HG03025 (cell line): ENCODE data around the gene IGSF21.

Experiments used
- ATAC-seq: cut with Tn5 transposase; IDR thresholded peaks from one replicate; pipeline ENCODE4 v1.9.1; 2021; ENCODE audit warnings: mild to moderate bottlenecking, moderate library complexity; ENCODE audit not compliant: unreplicated experiment, low FRiP score

The IGSF21 gene

GRCh38 chr1:18170444-18170843, 62.8 kb downstream of the IGSF21 start:
- ATAC-seq = no peak

- no peak for ATAC-seq
Observed at GRCh38 chr1:18174037-18174436, 66.4 kb downstream of the IGSF21 start.

DNA sequence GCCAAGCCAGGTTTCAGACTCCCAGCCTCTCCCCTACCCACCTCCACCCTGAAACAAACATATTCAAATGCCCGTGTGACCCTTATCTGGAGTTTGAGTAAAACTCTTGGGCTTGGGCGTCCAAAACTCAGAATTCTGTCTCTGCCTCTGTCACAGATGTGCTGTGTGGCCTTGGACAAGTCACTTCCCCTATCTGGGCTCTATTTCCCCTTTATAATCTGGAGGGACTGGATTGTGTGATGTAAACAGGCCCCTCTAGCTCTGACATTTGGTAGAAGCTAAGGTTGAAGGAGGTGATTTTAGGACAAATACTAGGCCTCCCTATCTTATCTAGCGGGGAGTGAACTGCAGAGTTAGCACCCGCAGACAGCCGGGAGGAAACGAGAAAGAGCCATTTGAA, 67.5 kb downstream of the IGSF21 start:
- ATAC-seq = no peak

DNA sequence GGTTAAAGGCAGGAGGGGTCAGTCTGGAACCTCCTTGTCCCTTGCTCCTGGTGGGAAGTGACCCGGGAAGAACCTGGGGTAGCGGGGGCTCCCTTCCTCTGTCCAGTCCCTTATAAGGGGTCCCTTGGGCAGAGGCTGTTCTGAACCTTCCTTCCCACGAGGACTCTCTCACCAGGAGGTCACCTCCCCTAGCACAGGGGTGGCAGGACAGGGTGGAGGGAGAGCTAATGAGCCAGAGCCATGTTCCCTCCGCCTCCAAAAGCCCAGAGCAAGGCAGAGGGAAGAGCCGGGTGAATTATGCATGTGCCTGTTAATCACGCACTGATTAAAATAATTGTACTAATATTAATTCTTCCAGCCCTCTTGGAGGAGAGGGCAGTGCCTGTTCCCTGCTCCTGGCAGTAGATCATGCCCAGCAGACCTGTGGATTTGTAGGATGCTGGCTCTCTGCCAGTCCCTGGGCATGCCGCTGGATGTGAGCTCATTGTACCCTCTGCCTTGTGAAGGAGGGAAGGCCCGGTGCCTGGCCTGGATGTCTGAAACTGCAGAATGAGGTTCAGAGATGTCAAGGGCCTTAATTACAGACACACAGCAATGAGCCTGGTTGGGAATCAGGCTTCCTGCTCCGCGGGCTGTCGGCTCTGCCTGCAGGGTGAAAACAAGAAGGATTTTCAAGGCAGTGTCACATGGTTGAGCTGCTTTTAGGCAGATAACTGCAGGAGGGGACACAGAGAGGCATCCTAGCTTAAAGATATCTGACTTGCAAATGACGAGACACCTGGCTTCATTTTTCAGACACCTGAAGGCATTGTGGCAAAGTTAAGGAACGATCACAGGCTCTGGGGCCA, 68.2 kb downstream of the IGSF21 start:
- no peak for ATAC-seq

GRCh38 chr1:18176619-18177018, 69.0 kb downstream of the IGSF21 start:
- ATAC-seq = no peak

DNA sequence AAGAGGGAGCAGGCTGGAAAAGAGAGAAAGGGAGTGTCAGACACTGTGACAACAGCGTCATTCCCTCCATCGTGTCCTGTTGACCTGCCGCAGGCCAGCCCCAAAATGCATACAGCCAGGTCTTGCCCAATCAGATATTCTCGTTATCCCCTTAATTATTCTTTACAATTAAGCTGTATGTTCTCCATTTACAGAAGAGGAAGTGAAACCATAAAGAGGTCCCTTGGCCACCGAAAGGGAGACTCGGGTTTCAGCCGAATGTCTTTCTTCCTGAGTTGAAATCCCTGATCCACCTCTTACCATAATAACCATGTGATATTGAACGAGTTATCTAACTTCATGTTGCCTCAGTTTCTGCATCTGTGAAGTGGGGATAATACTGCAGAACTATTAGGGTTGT, 70.5 kb downstream of the IGSF21 start:
- ATAC-seq = no peak

GRCh38 chr1:18179009-18179408, 71.4 kb downstream of the IGSF21 start:
- no peak for ATAC-seq

GRCh38 chr1:18182398-18183160, 75.0 kb downstream of the IGSF21 start:
- ATAC-seq = no peak

DNA sequence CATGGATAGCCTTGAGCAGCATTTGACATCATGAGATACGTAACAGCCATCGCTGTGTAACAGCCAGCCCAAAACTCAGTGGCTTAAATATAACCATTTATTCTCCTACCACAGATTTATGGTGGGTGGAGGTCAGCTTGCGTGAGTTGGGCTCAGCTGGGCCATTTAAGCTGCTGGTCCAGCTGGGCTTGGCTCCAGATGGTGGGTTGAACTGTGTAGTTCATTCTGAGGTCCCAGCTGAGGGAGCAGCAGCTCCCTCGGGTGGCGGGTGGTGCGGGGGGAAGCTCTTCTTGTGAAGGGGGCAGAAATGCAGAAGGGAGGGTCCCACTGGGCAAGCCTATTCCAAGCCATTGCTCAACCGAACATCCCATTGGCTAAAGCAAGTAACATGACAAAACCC, 75.9 kb downstream of the IGSF21 start:
- no peak for ATAC-seq

GRCh38 chr1:18187054-18187453, 79.5 kb downstream of the IGSF21 start:
- ATAC-seq = no peak

- no peak for ATAC-seq
Observed at GRCh38 chr1:18188820-18189517, 81.4 kb downstream of the IGSF21 start.

- ATAC-seq = no peak
Observed at GRCh38 chr1:18190598-18190997, 83.0 kb downstream of the IGSF21 start.

DNA sequence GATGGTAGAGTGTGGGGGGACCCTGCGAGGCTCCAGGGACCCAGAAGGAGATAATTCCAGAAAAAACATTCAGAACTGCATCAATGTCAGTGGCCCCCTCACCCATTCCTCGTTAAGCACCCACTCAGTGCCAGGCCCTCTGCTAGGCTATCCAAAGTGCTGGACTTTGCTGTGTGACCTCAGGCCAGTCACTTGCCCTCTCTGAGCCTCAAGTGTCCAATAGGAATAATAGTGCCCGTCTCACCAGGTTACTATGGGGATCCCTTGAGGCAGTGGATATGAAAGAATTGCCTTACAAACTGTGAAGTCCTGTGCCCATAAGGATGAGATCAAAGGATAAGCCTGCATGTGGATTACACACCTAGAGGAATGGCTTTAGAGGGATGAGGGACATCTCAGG, 83.4 kb downstream of the IGSF21 start:
- ATAC-seq = no peak

GRCh38 chr1:18191481-18192155, 84.0 kb downstream of the IGSF21 start:
- ATAC-seq = no peak

DNA sequence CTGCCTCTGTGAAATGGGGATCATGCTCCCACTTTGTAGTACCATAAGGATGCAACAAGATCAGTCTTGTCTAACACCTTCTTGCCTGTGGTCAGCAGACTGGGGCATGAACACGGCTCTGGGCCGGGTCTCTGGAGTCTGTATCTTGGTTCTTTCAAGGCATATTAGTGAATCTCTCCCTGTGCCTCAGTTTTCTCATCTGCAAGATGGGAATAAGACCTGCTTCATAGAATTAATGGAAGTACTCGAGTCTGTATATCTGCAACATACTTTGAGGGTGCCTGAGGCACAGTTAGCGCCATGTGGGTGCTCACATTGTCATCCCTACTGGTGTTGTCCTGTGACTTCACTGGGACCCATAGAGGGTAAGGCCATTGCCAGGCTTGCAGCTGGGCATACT, 84.6 kb downstream of the IGSF21 start:
- ATAC-seq = no peak

DNA sequence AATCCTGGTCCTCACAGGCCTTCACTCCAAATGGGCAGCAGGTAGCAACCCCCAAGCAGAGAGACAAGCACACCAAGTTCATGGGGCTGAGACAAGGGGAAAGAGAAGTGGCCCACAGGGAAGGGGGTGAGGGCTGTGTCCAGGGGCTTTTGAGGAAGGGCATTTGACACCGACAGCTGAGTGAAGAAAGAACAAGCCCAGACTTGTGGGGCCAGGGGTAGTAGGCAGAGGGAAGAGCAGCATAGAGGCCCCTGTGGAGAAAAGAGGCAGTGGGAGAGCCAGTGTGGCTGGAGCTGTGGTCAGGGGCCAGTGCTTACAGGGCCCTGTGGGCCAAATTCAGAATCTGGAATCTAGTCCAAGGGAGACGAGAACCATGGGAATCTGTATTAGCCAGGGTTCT, 85.4 kb downstream of the IGSF21 start:
- ATAC-seq = no peak

DNA sequence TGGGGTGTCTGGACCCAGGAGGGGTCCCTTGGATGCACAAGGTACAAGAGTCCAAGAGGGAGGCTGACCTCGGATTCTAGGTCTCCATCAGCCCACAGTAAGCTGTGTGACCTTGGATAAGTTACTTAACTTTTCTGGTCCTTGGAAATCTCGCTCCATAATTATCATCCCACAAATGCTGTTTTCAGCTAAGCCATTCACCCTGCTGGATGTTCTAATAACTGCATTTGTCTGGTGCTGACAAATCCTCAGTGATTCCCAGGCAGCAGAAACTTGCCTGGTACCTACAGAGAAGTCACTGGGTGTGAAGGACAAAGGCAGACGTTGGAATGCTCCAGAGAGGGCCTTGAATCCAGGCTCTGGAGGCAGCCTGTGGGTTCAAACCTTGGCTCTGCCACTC, 89.7 kb downstream of the IGSF21 start:
- no peak for ATAC-seq

GRCh38 chr1:18198260-18198659, 90.7 kb downstream of the IGSF21 start:
- no peak for ATAC-seq

DNA sequence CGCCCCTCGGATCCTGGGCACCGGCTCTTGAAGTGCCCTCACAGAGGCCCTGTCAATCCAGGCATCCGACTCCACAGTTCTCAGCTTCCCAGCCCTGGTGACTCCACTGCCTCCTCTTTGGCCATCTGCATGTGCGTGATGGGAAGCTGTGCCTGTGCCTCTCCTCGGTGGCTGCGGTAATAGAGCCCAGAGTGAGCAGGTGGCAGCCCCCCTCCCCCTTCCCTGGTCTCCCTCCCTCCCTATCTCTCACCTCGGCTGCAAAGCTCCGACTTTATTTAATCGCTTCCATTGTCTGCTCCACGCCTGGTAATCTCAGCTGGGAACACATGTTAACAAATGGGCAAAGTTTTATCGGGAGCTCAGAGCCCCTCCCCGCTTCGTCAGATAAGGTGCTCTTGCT, 91.9 kb downstream of the IGSF21 start:
- ATAC-seq = no peak

DNA sequence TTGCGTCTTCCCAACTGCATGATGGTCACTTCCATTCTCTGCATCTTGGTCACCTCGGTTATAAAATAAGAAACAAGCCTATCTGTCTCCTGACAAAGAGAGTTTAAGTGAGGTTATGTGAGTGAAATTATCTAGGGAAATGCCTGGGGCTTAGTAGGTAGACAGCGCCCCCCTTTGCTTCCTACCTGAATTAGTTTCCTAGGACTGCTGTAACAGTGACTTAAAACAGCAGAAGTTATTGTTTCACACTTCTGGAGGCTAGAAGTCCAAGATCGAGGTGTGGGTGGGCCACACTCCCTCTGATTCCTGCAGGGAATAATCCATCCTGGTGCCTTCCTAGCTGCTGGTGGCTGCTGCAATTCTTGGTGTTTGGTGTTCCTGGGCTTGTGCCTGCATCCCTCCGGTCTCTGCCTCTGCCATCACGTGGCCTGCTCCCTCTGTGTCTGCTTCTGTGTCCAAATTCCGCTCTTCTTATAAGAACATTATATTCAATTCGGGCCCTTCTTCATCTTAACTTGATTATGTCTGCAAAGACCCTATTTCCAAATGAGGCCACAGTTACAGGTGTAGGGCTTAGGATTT, 92.6 kb downstream of the IGSF21 start:
- no peak for ATAC-seq
